Adrenal gland (tissue), 12 donors: ENCODE measurements around the gene PTPN18. TPM values are rescaled to one million over a fixed set of nuclear protein-coding genes. Genes with fewer than 3 reads are reported as not detected.

Experiments
- DNase-seq, 7 donors: peaks; one replicate each; pipeline ENCODE4 v3.0.0-alpha.2; 2019 to 2020
- H3K27ac ChIP-seq, 5 donors: fragments of 200-600 bp; sonication (generic) in 4 of 5; 1 replicate in 3 of 5; 2 replicates in 2 of 5; pipeline versions ENCODE4 v1.5.1 to v1.8.0; 2016 to 2020; ENCODE audit warnings: mild to moderate bottlenecking in 1 of 5
- H3K27me3 ChIP-seq: fragments of 200-600 bp; 2 replicates; pipeline ENCODE4 v1.8.0; 2021
- H3K36me3 ChIP-seq, 2 donors: fragments of 200-600 bp; replicated peaks in 1 of 2; 1 replicate in 1 of 2; 2 replicates in 1 of 2; pipeline versions ENCODE4 v1.5.1 to v1.8.0; 2018 to 2022
- H3K4me1 ChIP-seq, 2 donors: fragments of 200-600 bp; replicated peaks in 1 of 2; 1 replicate in 1 of 2; 2 replicates in 1 of 2; pipeline versions ENCODE4 v1.5.1 to v1.8.0; 2018 to 2021
- H3K4me3 ChIP-seq, 4 donors: fragments of 200-600 bp; sonication (generic) in 3 of 4; one replicate each; pipeline ENCODE4 v1.5.1; 2016 to 2018
- H3K9me3 ChIP-seq, 3 donors: fragments of 200-600 bp; sonication (generic) in 1 of 3; replicated peaks in 1 of 3; 1 replicate in 2 of 3; 2 replicates in 1 of 3; pipeline versions ENCODE4 v1.5.1 to v1.8.0; 2016 to 2021
- CTCF ChIP-seq, 6 experiments: fragments of 450-650 bp in 4 of 6; fragments of 200-600 bp in 2 of 6; sonication (generic) in 1 of 6; IDR thresholded peaks; 1 replicate in 5 of 6; 2 replicates in 1 of 6; pipeline versions ENCODE4 v1.5.1 to v1.8.0; 2016 to 2021; ENCODE audit warnings: antibody characterized with exemption in 6 of 6, mild to moderate bottlenecking in 2 of 6, moderate library complexity in 1 of 6
- POLR2A ChIP-seq, 2 donors: fragments of 450-650 bp; IDR thresholded peaks; one replicate each; pipeline ENCODE4 v1.6.1; 2017; ENCODE audit warnings: antibody characterized with exemption in 2 of 2, mild to moderate bottlenecking in 2 of 2, moderate library complexity in 1 of 2
- WGBS, 4 donors: extraction: QIAGEN DNeasy Blood & Tissue Kit in 2 of 4; methylation state at CpG; one replicate each; pipeline versions ENCODE4 v1.1.5 to v1.1.7; 2013 to 2017; 5-methylcytosine and 5-hydroxymethylcytosine counted together
- intact Hi-C, 2 donors: fragments of 100-400 bp; cut with DNase I; formaldehyde crosslinking; loops; one replicate each; pipeline versions ENCODE4 v1.14.1 to v1.15.0; 2022 to 2023
- polyA plus RNA-seq, 3 donors: library from polyadenylated mRNA; stranded (reverse); fragments of 200-250 nt in 2 of 3; fragments of 350-450 nt in 1 of 3; fragmentation: Illumina TruSeq in 1 of 3; extraction: RNeasy Lipid Tissue Mini Kit (QIAGEN cat#74804) in 1 of 3; gene quantifications; one replicate each; pipeline ENCODE4 v1.2.3, GENCODE V29; 2013 to 2014
- total RNA-seq, 9 donors: library from RNA; depleted of rRNA in 4 of 9; stranded (reverse); fragments of >200 nt in 4 of 9; fragments of 120-200 nt in 1 of 9; fragmentation: NEBNext Ultra II Directional in 1 of 9; extraction: Animal tissue kit (Norgen Biotek cat#: 25700) in 1 of 9; gene quantifications; one replicate each; pipeline versions ENCODE4 v1.1.0 to v1.2.4, GENCODE V29; 2013 to 2023
- donor health status: healthy with polysubstance abuse.
- donor health status: Bipolar disorder and iron deficiency.
- donor health status: DM: yes; HTN: yes; CAD: no.
- donor health status: DM: no; HTN: no; CAD: no.
- donor health status: DM: no; HTN: no; CAD: no.
- donor health status: DM: yes; HTN: yes; CAD: no.

The PTPN18 gene
- total and polyA plus RNA-seq, 12 donors: 7.4 to 74.1 (median 42.1) TPM

- Histone ChIP-seq H3K27me3 (no peaks in the 10 kb centered on the region), H3K27ac (no peak overlapping the region), H3K36me3 (no peaks in the 10 kb centered on the region), H3K4me1 (peaks cover 0 to 7% of the 10 kb centered on the region in 2 donors), H3K9me3 (no peaks in the 10 kb centered on the region), H3K4me3 (no peak overlapping the region)
- intact Hi-C loops: no loop called here
- TF ChIP-seq POLR2A (IDR thresholded peaks at IDR 0.05) (no peak), CTCF (IDR thresholded peaks at IDR 0.05) (no peak)
- DNase-seq: no peak
- 65 to 84% (median 75%) methylated on average over 1 of the region's 1 CpG for WGBS, 4 donors
Observed at GRCh38 chr2:130366720-130367119, 10.9 kb downstream of the PTPN18 start.

GRCh38 chr2:130368786-130369185 is 12.9 kb downstream of the PTPN18 start:
- no peak overlapping the region for H3K27ac ChIP-seq
- no peaks in the 10 kb centered on the region for H3K27me3 ChIP-seq
- intact Hi-C loops: no loop called here
- peaks cover 0 to 10% of the 10 kb centered on the region in 2 donors for H3K4me1 ChIP-seq
- H3K4me3 ChIP-seq: no peak overlapping the region
- no peak for DNase-seq
- WGBS, 4 donors: 91 to 95% (median 93%) methylated on average over 5 of the region's 5 CpGs
- H3K9me3 ChIP-seq: no peaks in the 10 kb centered on the region
- TF ChIP-seq CTCF (IDR thresholded peaks at IDR 0.05) (no peak), POLR2A (IDR thresholded peaks at IDR 0.05) (no peak)
- no peaks in the 10 kb centered on the region for H3K36me3 ChIP-seq

- DNase-seq: no peak
- intact Hi-C loops: no loop called here
- TF ChIP-seq CTCF (IDR thresholded peaks at IDR 0.05) (no peak), POLR2A (IDR thresholded peaks at IDR 0.05) (no peak)
Observed at GRCh38 chr2:130369311-130369964, 13.6 kb downstream of the PTPN18 start.

GRCh38 chr2:130369965-130370341 is 14.1 kb downstream of the PTPN18 start:
- Histone ChIP-seq H3K27ac (no peak overlapping the region), H3K4me3 (no peak overlapping the region), H3K4me1 (peaks cover 0 to 18% of the 10 kb centered on the region in 2 donors), H3K9me3 (no peaks in the 10 kb centered on the region), H3K36me3 (no peaks in the 10 kb centered on the region), H3K27me3 (no peaks in the 10 kb centered on the region)
- intact Hi-C loops: no loop called here
- TF ChIP-seq POLR2A (IDR thresholded peaks at IDR 0.05): no peak
- no peak for TF ChIP-seq CTCF (IDR thresholded peaks at IDR 0.05)
- WGBS, 4 donors: 89 to 96% (median 94%) methylated on average over 5 of the region's 5 CpGs
- no peak for DNase-seq

More at GRCh38 chr2:130369311-130369964, 13.6 kb downstream of the PTPN18 start:
- H3K36me3 ChIP-seq: no peaks in the 10 kb centered on the region
- H3K4me1 ChIP-seq: peaks cover 0 to 13% of the 10 kb centered on the region in 2 donors
- H3K9me3 ChIP-seq: no peaks in the 10 kb centered on the region
- H3K4me3 ChIP-seq: no peak overlapping the region
- no peak overlapping the region for H3K27ac ChIP-seq
- H3K27me3 ChIP-seq: no peaks in the 10 kb centered on the region
